ENCODE measurements around the gene SLC13A4.
"Not testable (repeated sequence)": the region's sequence is repeated elsewhere in the genome, so short reads cannot be mapped to it uniquely, and the experiment has no call there.

The SLC13A4 gene

DNA sequence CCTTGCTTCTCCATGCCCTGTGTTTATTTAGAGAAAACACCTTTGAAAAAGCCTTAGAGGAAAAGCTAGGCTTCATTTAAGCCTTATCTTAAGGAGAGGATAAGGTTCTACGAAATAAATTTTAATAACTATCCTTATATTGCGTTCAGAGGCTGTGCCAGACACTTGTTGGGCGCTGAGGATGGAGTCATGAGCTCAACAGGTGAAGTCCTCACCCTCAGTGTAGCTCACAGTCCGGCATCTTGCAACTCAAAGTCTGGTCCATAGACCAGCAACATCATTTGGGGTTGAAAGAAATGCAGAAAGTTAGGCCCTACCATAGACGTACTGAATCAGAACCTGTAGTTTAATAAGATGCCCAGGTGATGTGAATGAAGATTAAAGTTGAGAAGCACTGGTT lies 69.4 kb downstream of the SLC13A4 start:
- no peak for DNase-seq

DNA sequence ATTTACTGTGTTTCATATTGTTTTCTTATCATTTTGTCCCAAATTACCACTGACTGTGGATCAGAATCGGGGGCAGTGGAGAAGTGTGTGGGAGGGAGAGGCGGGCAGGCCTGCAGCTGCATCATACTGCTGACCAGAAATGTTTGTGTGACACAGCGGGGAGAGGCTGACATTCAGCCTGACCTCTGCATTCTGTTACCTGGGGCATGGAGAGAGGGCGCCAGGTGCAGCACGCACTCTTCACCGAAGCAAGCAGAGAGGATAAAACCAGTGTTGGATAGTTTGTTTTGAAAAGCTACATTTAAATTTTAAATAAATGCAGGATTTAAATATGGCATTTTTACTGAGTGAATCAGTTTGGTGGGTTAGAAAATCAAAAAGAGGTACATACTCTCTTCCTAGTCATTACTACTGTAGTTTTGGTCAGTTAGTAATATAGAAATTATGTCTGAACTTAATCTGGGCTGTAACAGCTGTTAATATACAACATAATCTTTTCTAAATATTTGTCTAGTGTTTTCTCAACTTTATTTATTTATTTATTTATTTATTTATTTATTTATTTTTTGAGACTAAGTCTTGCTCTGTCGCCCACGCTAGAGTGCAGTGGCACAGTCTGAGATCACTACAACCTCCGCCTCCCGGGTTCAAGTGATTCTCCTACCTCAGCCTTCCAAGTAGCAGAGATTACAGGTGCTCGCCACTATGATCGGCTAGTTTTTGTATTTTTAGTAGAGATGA lies 74.5 kb downstream of the SLC13A4 start:
- DNase-seq: no peak

DNA sequence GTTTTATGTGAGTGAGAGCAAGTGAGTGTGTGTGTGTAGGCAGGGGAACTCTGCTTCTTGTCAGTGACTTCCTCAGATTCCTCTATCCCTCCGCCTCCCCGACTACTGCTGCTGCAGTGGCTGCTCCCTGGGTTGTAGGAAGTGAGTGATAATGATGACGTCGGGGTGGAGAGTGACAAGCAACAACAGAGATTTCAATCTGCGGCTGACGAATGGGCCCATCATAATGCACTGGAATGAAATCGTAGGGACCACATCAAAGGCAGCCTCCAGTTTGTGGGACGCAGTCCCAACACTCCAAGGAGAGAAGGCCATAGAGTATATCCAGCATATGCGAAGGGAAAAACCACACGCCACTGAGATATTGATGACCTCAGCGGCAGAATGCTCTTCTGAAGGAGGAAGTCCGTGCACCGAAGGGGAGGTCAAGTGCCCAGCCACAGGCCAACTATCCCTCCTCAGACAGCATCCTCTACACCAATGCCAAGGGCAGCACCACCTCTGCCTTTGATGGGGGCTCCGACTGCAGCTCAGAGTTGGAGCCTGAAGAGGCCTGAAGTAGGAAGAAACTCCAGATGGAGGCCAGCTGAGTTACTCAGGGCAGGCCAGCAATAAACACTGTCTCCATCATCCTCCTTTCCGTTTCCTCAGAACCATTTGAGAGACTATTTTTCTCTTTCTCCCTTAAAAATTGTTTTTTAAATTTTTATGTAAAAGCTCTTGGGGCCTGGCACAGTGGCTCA lies 77.0 kb downstream of the SLC13A4 start:
- DNase-seq: no peak

DNA sequence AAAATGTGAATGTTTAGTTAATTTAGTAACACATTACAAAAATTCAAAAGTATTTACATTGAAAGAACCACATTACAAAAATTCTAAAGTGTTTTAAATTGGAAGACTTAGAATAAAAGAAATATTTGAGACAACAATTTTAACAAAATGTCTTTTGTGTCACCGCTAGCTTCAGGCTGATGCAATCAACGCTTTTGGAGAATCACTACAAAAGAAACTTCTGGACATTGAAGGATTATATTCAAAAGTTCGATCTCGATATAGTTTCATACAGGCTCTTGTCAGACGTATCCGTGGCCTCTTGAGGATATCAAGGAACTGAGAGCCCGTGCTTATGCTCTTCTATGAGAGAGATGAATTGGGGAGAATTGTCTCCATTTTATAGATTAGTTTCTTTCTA lies 79.8 kb downstream of the SLC13A4 start:
- DNase-seq: no peak

DNA sequence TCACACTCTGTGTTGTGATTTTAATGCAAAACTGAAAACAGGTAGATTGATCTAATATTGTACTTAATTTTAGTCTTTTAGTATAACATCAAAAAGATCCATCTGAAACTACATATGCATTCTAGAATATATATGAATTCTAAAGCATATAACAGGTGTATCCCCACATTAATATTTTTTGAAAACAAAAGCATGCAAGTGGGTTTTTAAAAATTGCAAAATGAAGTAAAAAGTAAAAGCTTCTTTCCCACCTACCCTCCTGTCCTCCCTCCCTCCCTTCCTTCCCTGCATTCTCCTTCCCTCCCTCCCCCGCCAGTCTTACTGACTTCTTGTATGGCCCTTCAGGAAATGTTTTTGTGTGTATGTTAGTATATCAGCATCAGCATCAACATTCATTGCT lies 80.2 kb downstream of the SLC13A4 start:
- DNase-seq: no peak

DNA sequence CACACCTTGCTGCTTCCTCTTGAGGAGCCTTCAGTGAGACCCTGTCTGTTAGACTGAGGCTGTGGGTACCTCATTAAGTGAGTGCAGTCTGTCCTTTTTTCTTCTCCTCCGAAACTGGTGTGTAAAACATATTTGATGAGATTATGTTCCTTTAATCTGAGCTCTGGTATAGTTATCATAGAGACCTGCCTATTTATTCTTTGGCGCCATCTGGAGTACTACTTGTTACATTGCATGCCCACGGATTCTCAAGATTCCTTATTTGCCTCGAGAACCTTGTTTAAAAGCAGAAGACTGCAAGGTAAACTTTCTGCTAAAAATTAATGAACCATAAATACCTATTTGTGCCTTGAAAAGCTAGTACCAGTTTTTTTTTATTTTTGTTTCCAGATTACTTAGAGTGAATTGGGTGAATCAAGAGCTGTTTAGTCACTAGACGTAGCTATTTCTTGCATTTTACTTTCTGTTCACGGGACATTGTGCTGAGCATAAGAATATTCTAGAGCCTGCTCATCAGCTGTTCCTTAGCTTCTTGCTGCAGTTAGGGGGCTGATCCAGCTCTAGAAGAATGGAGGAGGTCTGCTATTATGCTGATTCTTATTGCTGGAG lies 82.6 kb downstream of the SLC13A4 start:
- no peak for DNase-seq

DNA sequence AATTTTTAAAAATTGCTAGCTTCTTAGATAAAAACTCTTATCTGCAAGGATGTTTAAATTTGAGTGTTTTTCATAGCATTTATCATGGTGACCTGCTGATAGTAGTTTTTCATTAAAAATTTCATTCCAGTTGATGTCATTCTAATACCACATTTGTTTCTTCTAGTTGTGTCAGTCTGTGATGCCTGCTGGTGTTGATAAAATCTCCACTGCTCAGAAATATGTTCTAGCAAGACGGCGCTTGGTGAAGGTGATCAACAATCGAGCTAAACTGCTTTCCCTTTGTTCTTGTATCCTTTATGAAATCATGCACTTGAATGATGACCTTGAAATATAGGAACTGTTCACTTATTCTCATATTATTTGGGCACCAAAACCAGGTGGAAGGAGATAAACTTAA lies 83.3 kb downstream of the SLC13A4 start:
- no peak for DNase-seq

DNA sequence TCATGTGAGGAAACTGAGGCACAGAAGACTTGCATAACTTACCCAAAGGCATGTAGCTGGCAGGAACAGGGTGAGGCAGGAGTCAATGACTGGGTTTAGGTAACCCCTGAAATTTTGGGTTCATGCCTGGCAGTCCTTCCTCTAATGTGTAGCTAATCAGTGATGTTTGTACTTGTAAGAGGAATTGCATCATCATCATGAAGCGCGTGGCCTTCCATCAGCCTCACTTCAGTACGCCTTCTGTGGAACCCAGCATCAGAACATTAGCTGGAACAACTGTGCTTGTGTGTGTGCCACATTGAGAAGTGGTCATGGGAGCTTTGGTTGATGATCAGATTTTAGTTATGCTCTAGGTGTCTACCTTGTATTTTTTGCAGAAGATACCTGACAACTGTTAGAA lies 83.8 kb downstream of the SLC13A4 start:
- no peak for DNase-seq

DNA sequence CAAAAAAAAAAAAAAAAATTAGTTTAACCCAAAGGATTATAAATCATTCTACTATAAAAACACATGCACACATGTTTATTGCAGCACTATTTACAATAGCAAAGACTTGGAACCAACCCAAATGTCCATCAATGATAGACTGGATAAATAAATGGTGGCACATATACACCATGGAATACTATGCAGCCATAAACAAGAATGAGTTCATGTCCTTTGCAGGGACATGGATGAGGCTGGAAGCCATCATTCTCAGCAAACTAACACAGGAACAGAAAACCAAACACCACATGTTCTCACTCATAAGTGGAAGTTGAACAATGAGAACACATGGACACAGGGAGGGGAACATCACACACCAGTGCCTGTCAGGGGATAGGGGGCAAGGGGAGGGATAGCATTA lies 88.3 kb downstream of the SLC13A4 start:
- DNase-seq: not testable (repeated sequence)

DNA sequence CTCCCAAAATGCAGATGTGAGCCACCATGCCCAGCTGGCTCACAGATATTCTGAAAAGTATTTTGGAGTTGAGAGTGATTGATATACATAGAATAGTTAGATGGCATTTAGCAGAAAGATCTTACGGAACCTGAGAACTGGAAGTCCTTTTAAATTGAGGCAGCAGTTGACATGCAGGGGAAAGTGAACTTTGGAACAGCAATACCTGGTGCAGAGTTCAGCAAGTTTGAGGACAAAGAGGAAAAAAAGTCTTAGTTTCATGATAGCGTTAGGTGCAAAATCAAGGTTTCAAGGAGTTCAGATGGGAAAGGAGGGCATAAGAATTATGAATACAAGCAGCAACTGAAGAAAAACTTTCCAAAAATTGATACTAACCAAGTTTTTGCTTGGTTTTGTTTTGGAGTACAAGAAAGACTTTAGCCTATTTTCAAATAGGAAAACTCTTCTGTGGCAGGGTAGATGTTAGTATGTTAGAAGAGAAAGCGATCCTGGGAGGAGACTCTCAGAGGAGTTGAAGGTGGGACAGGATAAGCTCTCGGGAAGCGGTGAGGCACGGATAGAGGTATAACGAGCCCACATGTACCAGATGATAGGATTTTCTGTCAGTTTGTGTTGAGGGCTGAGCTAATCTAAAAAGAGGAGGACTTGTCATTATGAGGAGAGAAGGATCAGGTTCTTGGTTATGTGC lies 93.7 kb downstream of the SLC13A4 start:
- no peak for DNase-seq

Data from right forelimb (tissue), 1 donor.